ENCODE data around the gene SPX.

SPX gene

GRCh38 chr12:21551841-21552465 is 25.9 kb downstream of the SPX start:
- no peak for TF ChIP-seq ZNF274 (IDR thresholded peaks at IDR 0.05; ENCODE audit: low read depth, low read length)
- no peak overlapping the region for H3K4me3 ChIP-seq (ENCODE audit: low read length)

GRCh38 chr12:21552635-21553328 is 26.7 kb downstream of the SPX start:
- no peak for TF ChIP-seq ZNF274 (IDR thresholded peaks at IDR 0.05; ENCODE audit: low read depth, low read length)
- H3K4me3 ChIP-seq (ENCODE audit: low read length): no peak overlapping the region

GRCh38 chr12:21553329-21553675 is 27.2 kb downstream of the SPX start:
- no peak for TF ChIP-seq ZNF274 (IDR thresholded peaks at IDR 0.05; ENCODE audit: low read depth, low read length)
- no peak overlapping the region for H3K4me3 ChIP-seq (ENCODE audit: low read length)

- no peak overlapping the region for H3K4me3 ChIP-seq (ENCODE audit: low read length)
- no peak for TF ChIP-seq ZNF274 (IDR thresholded peaks at IDR 0.05; ENCODE audit: low read depth, low read length)
Observed at GRCh38 chr12:21558100-21558679, 32.1 kb downstream of the SPX start.

GRCh38 chr12:21559855-21560569 is 33.9 kb downstream of the SPX start:
- TF ChIP-seq ZNF274 (IDR thresholded peaks at IDR 0.05; ENCODE audit: low read depth, low read length): no peak
- no peak overlapping the region for H3K4me3 ChIP-seq (ENCODE audit: low read length)

GRCh38 chr12:21561158-21561557 is 35.1 kb downstream of the SPX start:
- H3K4me3 ChIP-seq (ENCODE audit: low read length): no peak overlapping the region
- TF ChIP-seq ZNF274 (IDR thresholded peaks at IDR 0.05; ENCODE audit: low read depth, low read length): no peak

GRCh38 chr12:21562859-21563258 is 36.8 kb downstream of the SPX start:
- no peak overlapping the region for H3K4me3 ChIP-seq (ENCODE audit: low read length)
- no peak for TF ChIP-seq ZNF274 (IDR thresholded peaks at IDR 0.05; ENCODE audit: low read depth, low read length)

- TF ChIP-seq ZNF274 (IDR thresholded peaks at IDR 0.05; ENCODE audit: low read depth, low read length): no peak
- H3K4me3 ChIP-seq (ENCODE audit: low read length): no peak overlapping the region
Observed at GRCh38 chr12:21566223-21566906, 40.3 kb downstream of the SPX start.

GRCh38 chr12:21566907-21567394 is 40.9 kb downstream of the SPX start:
- no peak for TF ChIP-seq ZNF274 (IDR thresholded peaks at IDR 0.05; ENCODE audit: low read depth, low read length)
- H3K4me3 ChIP-seq (ENCODE audit: low read length): no peak overlapping the region

- H3K4me3 ChIP-seq (ENCODE audit: low read length): no peak overlapping the region
- TF ChIP-seq ZNF274 (IDR thresholded peaks at IDR 0.05; ENCODE audit: low read depth, low read length): no peak
Observed at GRCh38 chr12:21568115-21568514, 42.0 kb downstream of the SPX start.

GRCh38 chr12:21571046-21571445 is 45.0 kb downstream of the SPX start:
- no peak overlapping the region for H3K4me3 ChIP-seq (ENCODE audit: low read length)
- no peak for TF ChIP-seq ZNF274 (IDR thresholded peaks at IDR 0.05; ENCODE audit: low read depth, low read length)

- no peak overlapping the region for H3K4me3 ChIP-seq (ENCODE audit: low read length)
- TF ChIP-seq ZNF274 (IDR thresholded peaks at IDR 0.05; ENCODE audit: low read depth, low read length): no peak
Observed at GRCh38 chr12:21573733-21574358, 47.8 kb downstream of the SPX start.

GRCh38 chr12:21576431-21576830 is 50.3 kb downstream of the SPX start:
- TF ChIP-seq ZNF274 (IDR thresholded peaks at IDR 0.05; ENCODE audit: low read depth, low read length): no peak
- no peak overlapping the region for H3K4me3 ChIP-seq (ENCODE audit: low read length)

- H3K4me3 ChIP-seq (ENCODE audit: low read length): no peak overlapping the region
- TF ChIP-seq ZNF274 (IDR thresholded peaks at IDR 0.05; ENCODE audit: low read depth, low read length): no peak
Observed at GRCh38 chr12:21577516-21577915, 51.4 kb downstream of the SPX start.
